ENCODE results near the gene NAP1L5.

The NAP1L5 gene

GRCh38 chr4:88729146-88729760 lies 31.6 kb upstream of the NAP1L5 start:
- no peak overlapping the region for H3K27ac ChIP-seq
- no peaks in the 10 kb centered on the region for H3K9me3 ChIP-seq (ENCODE audit: low read depth, low read length)
- peaks cover 31% of the 10 kb centered on the region for H3K36me3 ChIP-seq (ENCODE audit: insufficient read depth, low read length)
- H3K4me3 ChIP-seq = no peak overlapping the region
- DNase-seq (ENCODE audit: low read depth, low spot score) = no peak
- no peak for TF ChIP-seq EZH2 (IDR thresholded peaks at IDR 0.05)
- TF ChIP-seq POLR2AphosphoS5 (IDR thresholded peaks at IDR 0.05; ENCODE audit: borderline replicate concordance, low read depth, low read length) = no peak
- no peak for TF ChIP-seq FOXP2 (optimal IDR thresholded peaks at IDR 0.05; ENCODE audit: control extremely low read depth, extremely low read length, insufficient read depth)
- no peak overlapping the region for H3K9ac ChIP-seq (ENCODE audit: insufficient read length)

- no peak for DNase-seq (ENCODE audit: low read depth, low spot score)
- H3K9ac ChIP-seq (ENCODE audit: insufficient read length) = no peak overlapping the region
- H3K36me3 ChIP-seq (ENCODE audit: insufficient read depth, low read length) = peaks cover 31% of the 10 kb centered on the region
- no peak overlapping the region for H3K27ac ChIP-seq
- H3K9me3 ChIP-seq (ENCODE audit: low read depth, low read length) = no peaks in the 10 kb centered on the region
- H3K4me3 ChIP-seq = no peak overlapping the region
- TF ChIP-seq EZH2 (IDR thresholded peaks at IDR 0.05) = no peak
- no peak for TF ChIP-seq FOXP2 (optimal IDR thresholded peaks at IDR 0.05; ENCODE audit: control extremely low read depth, extremely low read length, insufficient read depth)
- no peak for TF ChIP-seq POLR2AphosphoS5 (IDR thresholded peaks at IDR 0.05; ENCODE audit: borderline replicate concordance, low read depth, low read length)
These were observed 30.5 kb upstream of the NAP1L5 start for GRCh38 chr4:88728146-88728545.

GRCh38 chr4:88725986-88726385 lies 28.4 kb upstream of the NAP1L5 start:
- Histone ChIP-seq H3K9ac (ENCODE audit: insufficient read length) (no peak overlapping the region), H3K4me3 (no peak overlapping the region), H3K36me3 (ENCODE audit: insufficient read depth, low read length) (peaks cover 31% of the 10 kb centered on the region), H3K9me3 (ENCODE audit: low read depth, low read length) (no peaks in the 10 kb centered on the region), H3K27ac (no peak overlapping the region)
- DNase-seq (ENCODE audit: low read depth, low spot score) = no peak
- TF ChIP-seq FOXP2 (optimal IDR thresholded peaks at IDR 0.05; ENCODE audit: control extremely low read depth, extremely low read length, insufficient read depth) = no peak
- no peak for TF ChIP-seq POLR2AphosphoS5 (IDR thresholded peaks at IDR 0.05; ENCODE audit: borderline replicate concordance, low read depth, low read length)
- TF ChIP-seq EZH2 (IDR thresholded peaks at IDR 0.05) = no peak

- Histone ChIP-seq H3K36me3 (ENCODE audit: insufficient read depth, low read length) (peaks cover 23% of the 10 kb centered on the region), H3K4me3 (no peak overlapping the region), H3K9ac (ENCODE audit: insufficient read length) (no peak overlapping the region), H3K27ac (no peak overlapping the region), H3K9me3 (ENCODE audit: low read depth, low read length) (no peaks in the 10 kb centered on the region)
- TF ChIP-seq FOXP2 (optimal IDR thresholded peaks at IDR 0.05; ENCODE audit: control extremely low read depth, extremely low read length, insufficient read depth) (no peak), EZH2 (IDR thresholded peaks at IDR 0.05) (no peak), POLR2AphosphoS5 (IDR thresholded peaks at IDR 0.05; ENCODE audit: borderline replicate concordance, low read depth, low read length) (no peak)
- DNase-seq (ENCODE audit: low read depth, low spot score) = no peak
These were observed 27.5 kb upstream of the NAP1L5 start for GRCh38 chr4:88725143-88725542.

DNA sequence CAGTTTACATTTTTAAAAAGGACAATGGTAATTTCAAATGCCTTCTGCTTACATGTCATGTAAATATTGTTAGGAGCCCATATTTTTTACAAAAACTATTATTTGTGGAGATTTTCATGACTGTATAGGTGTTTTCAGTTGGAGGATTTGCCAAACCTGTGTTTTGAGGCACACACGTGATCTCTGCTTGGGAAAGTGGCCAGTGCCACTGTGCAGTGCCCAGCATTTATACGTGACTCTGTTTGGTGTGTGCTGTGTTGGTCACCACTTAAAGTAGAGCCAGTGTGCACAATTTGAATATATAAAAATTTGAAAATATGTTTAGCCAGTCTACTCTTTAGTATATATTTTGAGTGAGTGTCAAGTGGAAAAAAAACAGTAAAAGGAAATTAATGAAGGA lies 26.8 kb upstream of the NAP1L5 start:
- Histone ChIP-seq H3K9me3 (ENCODE audit: low read depth, low read length) (no peaks in the 10 kb centered on the region), H3K36me3 (ENCODE audit: insufficient read depth, low read length) (peaks cover 16% of the 10 kb centered on the region), H3K9ac (ENCODE audit: insufficient read length) (no peak overlapping the region), H3K27ac (no peak overlapping the region), H3K4me3 (no peak overlapping the region)
- DNase-seq (ENCODE audit: low read depth, low spot score) = no peak
- TF ChIP-seq EZH2 (IDR thresholded peaks at IDR 0.05) (no peak), FOXP2 (optimal IDR thresholded peaks at IDR 0.05; ENCODE audit: control extremely low read depth, extremely low read length, insufficient read depth) (no peak), POLR2AphosphoS5 (IDR thresholded peaks at IDR 0.05; ENCODE audit: borderline replicate concordance, low read depth, low read length) (no peak)

DNA sequence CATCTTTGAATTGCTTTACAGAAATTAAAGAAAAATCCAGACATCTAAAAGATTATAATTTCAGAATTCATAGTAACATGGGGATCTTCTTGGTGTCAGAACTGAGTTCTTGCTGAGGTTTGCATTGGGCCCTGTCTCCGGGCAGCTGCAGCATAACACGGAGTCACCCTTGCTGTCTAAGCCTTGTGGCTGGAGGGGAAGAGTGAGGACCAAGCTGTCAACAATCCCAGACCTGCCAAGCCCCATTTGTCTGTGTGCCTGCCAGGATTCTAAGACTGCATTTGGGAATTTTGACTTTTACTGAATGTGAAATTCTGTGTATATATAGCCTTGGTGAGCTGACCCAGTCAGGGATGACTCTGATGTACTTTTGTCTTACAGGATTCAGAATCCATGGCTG lies 25.2 kb upstream of the NAP1L5 start:
- Histone ChIP-seq H3K9ac (ENCODE audit: insufficient read length) (no peak overlapping the region), H3K9me3 (ENCODE audit: low read depth, low read length) (no peaks in the 10 kb centered on the region), H3K27ac (no peak overlapping the region), H3K4me3 (no peak overlapping the region), H3K36me3 (ENCODE audit: insufficient read depth, low read length) (peaks cover 7% of the 10 kb centered on the region)
- no peak for TF ChIP-seq FOXP2 (optimal IDR thresholded peaks at IDR 0.05; ENCODE audit: control extremely low read depth, extremely low read length, insufficient read depth)
- TF ChIP-seq EZH2 (IDR thresholded peaks at IDR 0.05) = no peak
- TF ChIP-seq POLR2AphosphoS5 (IDR thresholded peaks at IDR 0.05; ENCODE audit: borderline replicate concordance, low read depth, low read length) = no peak
- DNase-seq (ENCODE audit: low read depth, low spot score) = no peak

DNA sequence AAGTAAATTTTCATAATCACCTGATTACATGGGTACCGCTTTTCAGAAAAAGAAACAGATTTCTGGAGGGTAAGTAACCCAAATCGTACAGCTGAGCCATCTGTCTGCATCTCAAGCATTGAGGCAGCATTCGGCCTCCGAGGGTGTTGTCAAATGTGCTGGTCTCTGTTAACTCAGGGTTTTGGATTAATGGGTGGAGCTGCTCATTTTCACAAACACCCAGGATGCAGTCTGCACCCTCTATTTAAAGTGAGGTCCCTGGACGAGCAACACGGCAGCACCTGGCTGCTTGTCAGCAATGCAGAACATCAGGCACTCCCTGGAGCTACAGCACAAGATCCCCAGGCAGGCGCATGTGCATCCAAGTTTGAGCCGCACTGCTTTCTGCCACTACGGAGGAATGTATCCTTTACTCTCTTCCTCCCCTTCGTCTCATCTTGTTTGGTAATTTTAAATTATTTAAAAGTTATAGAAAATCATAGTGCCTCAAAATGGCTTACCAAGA lies 24.7 kb upstream of the NAP1L5 start:
- H3K9me3 ChIP-seq (ENCODE audit: low read depth, low read length) = no peaks in the 10 kb centered on the region
- no peak overlapping the region for H3K27ac ChIP-seq
- DNase-seq (ENCODE audit: low read depth, low spot score) = no peak
- TF ChIP-seq POLR2AphosphoS5 (IDR thresholded peaks at IDR 0.05; ENCODE audit: borderline replicate concordance, low read depth, low read length) (no peak), FOXP2 (optimal IDR thresholded peaks at IDR 0.05; ENCODE audit: control extremely low read depth, extremely low read length, insufficient read depth) (no peak), EZH2 (IDR thresholded peaks at IDR 0.05) (no peak)
- peaks cover 3% of the 10 kb centered on the region; the same call in 1 of the 2 replicates for H3K36me3 ChIP-seq (ENCODE audit: insufficient read depth, low read length)
- no peak overlapping the region for H3K9ac ChIP-seq (ENCODE audit: insufficient read length)
- no peak overlapping the region for H3K4me3 ChIP-seq

- Histone ChIP-seq H3K9me3 (ENCODE audit: low read depth, low read length) (no peaks in the 10 kb centered on the region), H3K9ac (ENCODE audit: insufficient read length) (no peak overlapping the region), H3K4me3 (no peak overlapping the region), H3K36me3 (ENCODE audit: insufficient read depth, low read length) (no peaks in the 10 kb centered on the region), H3K27ac (no peak overlapping the region)
- TF ChIP-seq POLR2AphosphoS5 (IDR thresholded peaks at IDR 0.05; ENCODE audit: borderline replicate concordance, low read depth, low read length) = no peak
- no peak for TF ChIP-seq EZH2 (IDR thresholded peaks at IDR 0.05)
- no peak for TF ChIP-seq FOXP2 (optimal IDR thresholded peaks at IDR 0.05; ENCODE audit: control extremely low read depth, extremely low read length, insufficient read depth)
- no peak for DNase-seq (ENCODE audit: low read depth, low spot score)
These were observed 23.1 kb upstream of the NAP1L5 start for GRCh38 chr4:88720451-88721428.
